Endothelial cell of umbilical vein (primary cell): ENCODE results near the gene CDKN1A. TPM values are rescaled to one million over a fixed set of nuclear protein-coding genes. Genes with fewer than 3 reads are reported as not detected.

Experiments
- BruUV-seq: library from RNA; stranded (reverse); fragments of 400-500 nt; replicated peaks from 2 replicates; lab custom pipeline; 2021; lab: Mats Ljungman, UMichigan
- CTCF ChIA-PET: fragments of 300-600, 350-600 bp; sonication (Branson Sonifier 250); formaldehyde crosslinking; loops from one replicate; lab custom pipeline; 2021; ENCODE audit warnings: antibody characterized with exemption, inconsistent platforms; lab: Charles Lee
- POLR2A ChIA-PET: fragments of 300-600, 350-600 bp; sonication (Branson Sonifier 250); formaldehyde crosslinking; loops from one replicate; lab custom pipeline; 2021; ENCODE audit warnings: antibody characterized with exemption, inconsistent platforms; lab: Charles Lee
- DNase-seq: peaks from one replicate; pipeline ENCODE4 v3.0.0-alpha.2; 2011; ENCODE audit warnings: low read depth, low spot score
- FAIRE-seq: peaks from 2 replicates; lab custom pipeline; 2011; peaks lifted over from hg19 to GRCh38; lab: Jason Lieb, UNC
- H2AFZ ChIP-seq: 2 replicates; pipeline ENCODE4 v1.6.0; 2012; ENCODE audit warnings: low read depth, low read length, control low read depth, inconsistent platforms
- H3K27ac ChIP-seq: 2 replicates; pipeline ENCODE4 v1.5.1; 2011; ENCODE audit warnings: low read depth, mild to moderate bottlenecking, control low read depth, low read length, moderate library complexity; ENCODE audit not compliant: insufficient read depth
- H3K27me3 ChIP-seq, 2 experiments: 2 replicates each; pipeline versions ENCODE4 v1.6.0 to v1.6.1; 2011; ENCODE audit warnings: low read length in 2 of 2, mixed read lengths in 1 of 2; ENCODE audit not compliant: control insufficient read depth in 2 of 2, insufficient read depth in 2 of 2
- H3K36me3 ChIP-seq, 2 experiments: 2 replicates in 1 of 2; 3 replicates in 1 of 2; pipeline ENCODE4 v1.5.1; 2011; ENCODE audit warnings: low read length in 2 of 2, mild to moderate bottlenecking in 1 of 2, moderate library complexity in 1 of 2; ENCODE audit not compliant: control insufficient read depth in 2 of 2, insufficient read depth in 2 of 2; ENCODE audit errors: extremely low read depth in 1 of 2
- H3K4me1 ChIP-seq: 3 replicates; pipeline ENCODE4 v1.5.1; 2011; ENCODE audit warnings: mild to moderate bottlenecking, low read length; ENCODE audit not compliant: control insufficient read depth, insufficient read depth; ENCODE audit errors: extremely low read depth
- H3K4me2 ChIP-seq: 2 replicates; pipeline ENCODE4 v1.6.1; 2011; ENCODE audit warnings: low read length, control low read depth, mixed read lengths; ENCODE audit not compliant: insufficient read depth
- H3K4me3 ChIP-seq, 3 experiments: fragments of 200-600 bp in 1 of 3; sonication (generic), shearing (Covaris generic) in 1 of 3; replicated peaks in 1 of 3; 2 replicates each; pipeline ENCODE4 v1.5.1; 2011 to 2016; ENCODE audit warnings: control low read depth in 3 of 3, low read length in 3 of 3, mild to moderate bottlenecking in 2 of 3, inconsistent platforms in 1 of 3, low read depth in 1 of 3, moderate library complexity in 1 of 3; ENCODE audit not compliant: insufficient read depth in 1 of 3
- H3K79me2 ChIP-seq: 2 replicates; pipeline ENCODE4 v1.6.0; 2012; ENCODE audit warnings: low read length, inconsistent platforms; ENCODE audit not compliant: control insufficient read depth, insufficient read depth
- H3K9ac ChIP-seq: replicated peaks from 2 replicates; pipeline ENCODE3; 2011; ENCODE audit warnings: low read length, control low read depth; ENCODE audit not compliant: insufficient read depth; ENCODE audit errors: extremely low read depth
- H3K9me1 ChIP-seq: replicated peaks from 3 replicates; pipeline ENCODE4 v1.6.0; 2011; ENCODE audit warnings: mild to moderate bottlenecking, low read length; ENCODE audit not compliant: control insufficient read depth, insufficient read depth; ENCODE audit errors: extremely low read depth
- H3K9me3 ChIP-seq: replicated peaks from 2 replicates; pipeline ENCODE4 v1.5.1; 2012; ENCODE audit warnings: low read length, inconsistent platforms; ENCODE audit not compliant: control insufficient read depth, insufficient read depth
- H4K20me1 ChIP-seq: replicated peaks from 2 replicates; pipeline ENCODE3; 2011; ENCODE audit warnings: mild to moderate bottlenecking, low read length; ENCODE audit not compliant: control insufficient read depth, insufficient read depth; ENCODE audit errors: extremely low read depth
- EZH2 ChIP-seq: IDR thresholded peaks from 2 replicates; pipeline ENCODE4 v1.6.1; 2012; ENCODE audit warnings: borderline replicate concordance, low read depth, mild to moderate bottlenecking, moderate library complexity, low read length, inconsistent platforms; ENCODE audit not compliant: severe bottlenecking
- FOS ChIP-seq: IDR thresholded peaks from 2 replicates; pipeline ENCODE4 v1.6.1; 2011; ENCODE audit warnings: mild to moderate bottlenecking, low read length, moderate library complexity, borderline replicate concordance; ENCODE audit not compliant: insufficient read depth
- GATA2 ChIP-seq: IDR thresholded peaks from 2 replicates; pipeline ENCODE4 v1.7.0; 2011; ENCODE audit warnings: low read depth, mild to moderate bottlenecking, moderate library complexity, mixed read lengths, low read length; ENCODE audit not compliant: insufficient read length, insufficient read depth
- JUN ChIP-seq: IDR thresholded peaks from 2 replicates; pipeline ENCODE4 v1.6.1; 2011; ENCODE audit warnings: borderline replicate concordance, low read depth; ENCODE audit not compliant: insufficient read length, insufficient read depth
- MYC ChIP-seq: IDR thresholded peaks from one replicate; pipeline ENCODE4 v1.6.1; 2011; ENCODE audit warnings: mild to moderate bottlenecking, low read depth, low read length
- POLR2A ChIP-seq: IDR thresholded peaks from 2 replicates; pipeline ENCODE4 v1.6.1; 2012; ENCODE audit warnings: low read depth, mild to moderate bottlenecking, control low read depth, low read length
- POLR2AphosphoS5 ChIP-seq: IDR thresholded peaks from 2 replicates; pipeline ENCODE4 v1.6.1; 2012; ENCODE audit warnings: low read depth, mild to moderate bottlenecking, control low read depth, low read length, moderate library complexity; ENCODE audit not compliant: insufficient read depth
- dilution Hi-C: fragments of 300-500 bp; cut with MboI; formaldehyde crosslinking; loops from one replicate; pipeline ENCODE4 v1.15.0; 2019; ENCODE audit warnings: low sequenced_read_pairs; ENCODE audit not compliant: extremely low pct_ligation_motif_present
- intact Hi-C: fragments of 100-400 bp; cut with micrococcal nuclease; formaldehyde crosslinking; loops from one replicate; pipeline ENCODE4 v1.10.0; 2022
- polyA plus RNA-seq, 4 experiments: library from polyadenylated mRNA; depleted of rRNA in 3 of 4; stranded (reverse) in 3 of 4; unstranded in 1 of 4; fragments of >200 nt; gene quantifications; 2 replicates each; pipeline versions ENCODE4 v1.2.1 to v1.2.3, GENCODE V29; 2011 to 2012; ENCODE audit warnings: missing spikeins in 1 of 4
- total RNA-seq: library from RNA; stranded (reverse); gene quantifications from 2 replicates; pipeline ENCODE4 v1.2.3, GENCODE V29; 2021
- TF ChIP-seq, protein P1 (sequence below): IDR thresholded peaks from 2 replicates; pipeline ENCODE4 v1.6.1; 2011; ENCODE audit not compliant: insufficient read depth, insufficient read length
- TF ChIP-seq, protein P2 (sequence below), 2 donors: IDR thresholded peaks; 1 replicate in 1 of 2; 2 replicates in 1 of 2; pipeline ENCODE4 v1.5.1; 2011; ENCODE audit warnings: low read length in 2 of 2, mild to moderate bottlenecking in 2 of 2, moderate library complexity in 2 of 2, control low read depth in 1 of 2, inconsistent platforms in 1 of 2, low read depth in 1 of 2; ENCODE audit not compliant: insufficient read depth in 1 of 2; ENCODE audit errors: extremely low read depth in 1 of 2

Gene CDKN1A
- total and polyA plus RNA-seq, 2 donors (not counting 3 experiments of a cell fraction or from before 2014, with no cell fraction given), result 170 to 238 TPM

DNA sequence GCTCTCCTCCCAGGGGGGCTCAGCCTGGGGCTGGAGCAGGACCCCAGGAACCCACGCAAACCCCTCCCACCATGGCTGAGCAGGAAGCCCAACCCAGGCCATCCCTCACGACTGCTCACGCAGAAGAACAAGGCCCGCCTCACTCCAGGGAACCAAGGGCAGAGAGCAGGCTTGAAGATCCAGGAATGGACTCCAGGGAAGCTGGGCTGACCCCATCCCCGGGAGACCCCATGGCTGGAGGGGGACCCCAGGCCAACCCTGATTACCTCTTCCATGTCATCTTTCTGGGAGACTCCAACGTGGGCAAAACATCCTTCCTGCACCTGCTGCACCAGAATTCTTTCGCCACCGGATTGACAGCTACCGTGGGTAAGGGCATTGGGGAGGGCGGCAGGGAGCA is 43.9 kb downstream of the CDKN1A start:
- Histone ChIP-seq H3K4me1 (no peaks in the 10 kb centered on the region), H3K4me3 (no peak overlapping the region), H3K4me2 (no peak overlapping the region), H4K20me1 (no peaks in the 10 kb centered on the region), H3K27me3 (no peaks in the 10 kb centered on the region), H2AFZ (no peak overlapping the region), H3K36me3 (no peaks in the 10 kb centered on the region), H3K9me3 (no peaks in the 10 kb centered on the region), H3K79me2 (no peaks in the 10 kb centered on the region), H3K9ac (no peak overlapping the region), H3K27ac (no peak overlapping the region), H3K9me1 (no peaks in the 10 kb centered on the region)
- ChIA-PET CTCF (interaction anchor here (0.7 to 5.9 kb wide), 7 partner anchors 11 to 107 kb away, joined by 3 to 79 read pairs (median 4); no protein-coding TSS in a partner anchor), POLR2A (no interaction called here)
- intact Hi-C loops (no loop called here), dilution Hi-C loops (no loop called here)
- TF ChIP-seq POLR2AphosphoS5, result no peak
- TF ChIP-seq MYC, result no peak
- no peak for TF ChIP-seq EZH2
- TF ChIP-seq, protein P1, sequence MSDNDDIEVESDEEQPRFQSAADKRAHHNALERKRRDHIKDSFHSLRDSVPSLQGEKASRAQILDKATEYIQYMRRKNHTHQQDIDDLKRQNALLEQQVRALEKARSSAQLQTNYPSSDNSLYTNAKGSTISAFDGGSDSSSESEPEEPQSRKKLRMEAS, result no peak
- no peak for TF ChIP-seq JUN
- no peak for TF ChIP-seq GATA2
- DNase-seq (no peak), FAIRE-seq (no peak)
- BruUV-seq, result no TSS peak

GRCh38 chr6:36722879-36723278 is 44.4 kb downstream of the CDKN1A start:
- no peaks in the 10 kb centered on the region for H3K9me1 ChIP-seq
- DNase-seq (no peak), FAIRE-seq (no peak)
- TF ChIP-seq, protein P2, sequence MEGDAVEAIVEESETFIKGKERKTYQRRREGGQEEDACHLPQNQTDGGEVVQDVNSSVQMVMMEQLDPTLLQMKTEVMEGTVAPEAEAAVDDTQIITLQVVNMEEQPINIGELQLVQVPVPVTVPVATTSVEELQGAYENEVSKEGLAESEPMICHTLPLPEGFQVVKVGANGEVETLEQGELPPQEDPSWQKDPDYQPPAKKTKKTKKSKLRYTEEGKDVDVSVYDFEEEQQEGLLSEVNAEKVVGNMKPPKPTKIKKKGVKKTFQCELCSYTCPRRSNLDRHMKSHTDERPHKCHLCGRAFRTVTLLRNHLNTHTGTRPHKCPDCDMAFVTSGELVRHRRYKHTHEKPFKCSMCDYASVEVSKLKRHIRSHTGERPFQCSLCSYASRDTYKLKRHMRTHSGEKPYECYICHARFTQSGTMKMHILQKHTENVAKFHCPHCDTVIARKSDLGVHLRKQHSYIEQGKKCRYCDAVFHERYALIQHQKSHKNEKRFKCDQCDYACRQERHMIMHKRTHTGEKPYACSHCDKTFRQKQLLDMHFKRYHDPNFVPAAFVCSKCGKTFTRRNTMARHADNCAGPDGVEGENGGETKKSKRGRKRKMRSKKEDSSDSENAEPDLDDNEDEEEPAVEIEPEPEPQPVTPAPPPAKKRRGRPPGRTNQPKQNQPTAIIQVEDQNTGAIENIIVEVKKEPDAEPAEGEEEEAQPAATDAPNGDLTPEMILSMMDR (IDR thresholded peaks at IDR 0.05; ENCODE audit: extremely low read depth in 1 of 2, insufficient read depth in 1 of 2, low read depth in 1 of 2, low read length in 2 of 2), result no peak
- TF ChIP-seq JUN, result no peak
- no peak for TF ChIP-seq GATA2
- no peak for TF ChIP-seq MYC
- no peak for TF ChIP-seq FOS
- no peak for TF ChIP-seq EZH2
- TF ChIP-seq POLR2A, result no peak
- TF ChIP-seq, protein P1, result no peak
- TF ChIP-seq POLR2AphosphoS5, result no peak
- dilution Hi-C loops, result no loop called here
- BruUV-seq, result no TSS peak
- no peaks in the 10 kb centered on the region for H3K9me3 ChIP-seq
- no peak overlapping the region for H3K4me3 ChIP-seq
- intact Hi-C loops, result no loop called here
- ChIA-PET CTCF (interaction anchor here (0.7 to 5.9 kb wide), 7 partner anchors 11 to 108 kb away, joined by 3 to 79 read pairs (median 4); no protein-coding TSS in a partner anchor), POLR2A (no interaction called here)
- H3K27ac ChIP-seq, result no peak overlapping the region
- no peak overlapping the region for H3K9ac ChIP-seq
- H3K27me3 ChIP-seq, result no peaks in the 10 kb centered on the region
- H3K36me3 ChIP-seq, result no peaks in the 10 kb centered on the region
- no peaks in the 10 kb centered on the region for H3K4me1 ChIP-seq
- H2AFZ ChIP-seq, result no peak overlapping the region
- H3K79me2 ChIP-seq, result no peaks in the 10 kb centered on the region
- no peak overlapping the region for H3K4me2 ChIP-seq
- no peaks in the 10 kb centered on the region for H4K20me1 ChIP-seq
